HCT116 (cell line): ENCODE data around the gene FBXW4.

ENCODE experiments used
- EGR1 ChIP-seq: IDR thresholded peaks from 2 replicates; pipeline ENCODE4 v1.6.1; 2012; ENCODE audit warnings: low read depth
- EZH2 ChIP-seq: fragments of 200-600 bp; sonication (generic); IDR thresholded peaks from 2 replicates; pipeline ENCODE4 v1.6.1; 2017; ENCODE audit warnings: antibody characterized with exemption, mixed run types
- EZH2phosphoT487 ChIP-seq: fragments of 200-600 bp; IDR thresholded peaks from 2 replicates; pipeline ENCODE4 v1.6.1; 2018; ENCODE audit warnings: antibody characterized with exemption, borderline replicate concordance
- JUND ChIP-seq: IDR thresholded peaks from 2 replicates; pipeline ENCODE4 v1.6.1; 2012
- POLR2A ChIP-seq: IDR thresholded peaks from 2 replicates; pipeline ENCODE4 v1.7.0; 2011; ENCODE audit warnings: borderline replicate concordance; ENCODE audit not compliant: insufficient read depth, insufficient read length; ENCODE audit errors: extremely low read depth
- POLR2AphosphoS5 ChIP-seq: IDR thresholded peaks from 2 replicates; pipeline ENCODE4 v1.6.1; 2011; ENCODE audit warnings: mild to moderate bottlenecking, low read depth, low read length, moderate library complexity
- SP1 ChIP-seq: IDR thresholded peaks from 2 replicates; pipeline ENCODE4 v1.6.1; 2012; ENCODE audit warnings: low read depth
- ZNF274 ChIP-seq: fragments of 200-500 bp; sonication (Bioruptor generic); IDR thresholded peaks from 2 replicates; pipeline ENCODE4 v1.6.1; 2014; ENCODE audit warnings: mild to moderate bottlenecking, low read depth, low read length, inconsistent platforms
- TF ChIP-seq, protein P1 (sequence below), 3 experiments: fragments of 200-600 bp in 1 of 3; sonication (generic) in 1 of 3; IDR thresholded peaks in 2 of 3; conservative IDR thresholded peaks in 1 of 3; 2 replicates each; pipeline ENCODE4 v1.5.1; 2012 to 2017; ENCODE audit warnings: low read depth in 2 of 3, low read length in 2 of 3, antibody characterized with exemption in 1 of 3, borderline replicate concordance in 1 of 3, control low read depth in 1 of 3, mild to moderate bottlenecking in 1 of 3, mixed read lengths in 1 of 3, mixed run types in 1 of 3, moderate library complexity in 1 of 3; ENCODE audit not compliant: insufficient read depth in 1 of 3

DNA sequence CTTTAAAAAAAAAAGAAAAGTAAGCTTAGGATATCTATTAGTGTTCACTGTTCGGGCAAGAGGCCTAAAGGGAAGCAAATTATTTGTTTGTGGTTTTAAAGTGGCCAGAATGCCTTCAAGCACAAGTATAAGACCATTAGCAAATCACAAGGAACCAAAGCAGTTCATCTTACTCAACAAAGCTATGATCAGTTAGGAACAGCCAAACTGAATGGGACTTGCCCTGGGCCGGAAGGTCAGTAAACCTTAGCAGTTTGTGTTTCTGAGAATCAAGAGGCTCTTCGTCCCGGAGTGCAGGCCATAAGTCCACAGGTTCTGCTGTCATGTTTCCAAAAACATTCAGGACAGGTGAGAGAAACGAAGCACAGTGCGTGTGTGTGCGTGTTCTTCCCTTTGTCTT is 4.5 kb downstream of the FBXW4 start:
- TF ChIP-seq POLR2AphosphoS5 (no peak), EGR1 (no peak), POLR2A (no peak), JUND (no peak), EZH2phosphoT487 (no peak), EZH2 (no peak), SP1 (no peak), ZNF274 (no peak)
- TF ChIP-seq, protein P1, sequence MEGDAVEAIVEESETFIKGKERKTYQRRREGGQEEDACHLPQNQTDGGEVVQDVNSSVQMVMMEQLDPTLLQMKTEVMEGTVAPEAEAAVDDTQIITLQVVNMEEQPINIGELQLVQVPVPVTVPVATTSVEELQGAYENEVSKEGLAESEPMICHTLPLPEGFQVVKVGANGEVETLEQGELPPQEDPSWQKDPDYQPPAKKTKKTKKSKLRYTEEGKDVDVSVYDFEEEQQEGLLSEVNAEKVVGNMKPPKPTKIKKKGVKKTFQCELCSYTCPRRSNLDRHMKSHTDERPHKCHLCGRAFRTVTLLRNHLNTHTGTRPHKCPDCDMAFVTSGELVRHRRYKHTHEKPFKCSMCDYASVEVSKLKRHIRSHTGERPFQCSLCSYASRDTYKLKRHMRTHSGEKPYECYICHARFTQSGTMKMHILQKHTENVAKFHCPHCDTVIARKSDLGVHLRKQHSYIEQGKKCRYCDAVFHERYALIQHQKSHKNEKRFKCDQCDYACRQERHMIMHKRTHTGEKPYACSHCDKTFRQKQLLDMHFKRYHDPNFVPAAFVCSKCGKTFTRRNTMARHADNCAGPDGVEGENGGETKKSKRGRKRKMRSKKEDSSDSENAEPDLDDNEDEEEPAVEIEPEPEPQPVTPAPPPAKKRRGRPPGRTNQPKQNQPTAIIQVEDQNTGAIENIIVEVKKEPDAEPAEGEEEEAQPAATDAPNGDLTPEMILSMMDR (IDR thresholded peaks at IDR 0.05 in 2 of 3, conservative IDR thresholded peaks at IDR 0.05 in 1 of 3; ENCODE audit: borderline replicate concordance in 1 of 3, insufficient read depth in 1 of 3, low read depth in 2 of 3, low read length in 2 of 3), result no peak
